OCI-LY7 (cell line): ENCODE measurements around the gene FBXO45.
"Not testable (repeated sequence)": the region's sequence is repeated elsewhere in the genome, so short reads cannot be mapped to it uniquely, and the experiment has no call there.

Experiments
- CTCF ChIP-seq: fragments of 200-600 bp; sonication (generic); conservative IDR thresholded peaks from 2 replicates; pipeline ENCODE4 v1.5.1; 2014; ENCODE audit warnings: mild to moderate bottlenecking, antibody characterized with exemption, low read length, moderate library complexity, mixed read lengths
- EZH2phosphoT487 ChIP-seq: fragments of 200-600 bp; sonication (generic); IDR thresholded peaks from 2 replicates; pipeline ENCODE4 v1.6.1; 2018; ENCODE audit warnings: low read depth, borderline replicate concordance, mild to moderate bottlenecking, mixed run types, antibody characterized with exemption, low read length, moderate library complexity, mixed read lengths

- not testable (repeated sequence) for TF ChIP-seq CTCF, EZH2phosphoT487
These were observed 69.5 kb downstream of the FBXO45 start for GRCh38 chr3:196637941-196638340.
